ENCODE data around the gene ZNF786.

ZNF786 gene

GRCh38 chr7:149021725-149022062 is 68.8 kb downstream of the ZNF786 start (continued):
- TF ChIP-seq CREB5 (CRISPR knock-in tag; IDR thresholded peaks at IDR 0.05; ENCODE audit: low read depth) (no peak), BACH2 (CRISPR knock-in tag; IDR thresholded peaks at IDR 0.05; ENCODE audit: borderline replicate concordance) (no peak), TCF4 (CRISPR knock-in tag; IDR thresholded peaks at IDR 0.05; ENCODE audit: borderline replicate concordance) (no peak)

GRCh38 chr7:149020483-149020882 is 70.0 kb downstream of the ZNF786 start:
- no peak for ATAC-seq

More at GRCh38 chr7:149020483-149020882, 70.0 kb downstream of the ZNF786 start:
- TF ChIP-seq ZNF70 (CRISPR knock-in tag; IDR thresholded peaks at IDR 0.05): no peak
- TF ChIP-seq ZC3H10 (CRISPR knock-in tag; IDR thresholded peaks at IDR 0.05): no peak
- TF ChIP-seq TSHZ2 (CRISPR knock-in tag; IDR thresholded peaks at IDR 0.05): no peak
- TF ChIP-seq RARB (CRISPR knock-in tag; IDR thresholded peaks at IDR 0.05): no peak
- TF ChIP-seq ARNTL (CRISPR knock-in tag; IDR thresholded peaks at IDR 0.05; ENCODE audit: borderline replicate concordance, low read depth): no peak
- no peak for TF ChIP-seq ZNF565 (CRISPR knock-in tag; conservative IDR thresholded peaks at IDR 0.05; ENCODE audit: low read depth)
- no peak for TF ChIP-seq PPARA (CRISPR knock-in tag; IDR thresholded peaks at IDR 0.05; ENCODE audit: borderline replicate concordance)
- TF ChIP-seq CSDC2 (CRISPR knock-in tag; IDR thresholded peaks at IDR 0.05): no peak
- no peak for TF ChIP-seq GLIS3 (CRISPR knock-in tag; IDR thresholded peaks at IDR 0.05)
- TF ChIP-seq ISL1 (CRISPR knock-in tag; IDR thresholded peaks at IDR 0.05): no peak
- no peak for TF ChIP-seq ZFP3 (CRISPR knock-in tag; IDR thresholded peaks at IDR 0.05)
- no peak for TF ChIP-seq OSR1 (CRISPR knock-in tag; IDR thresholded peaks at IDR 0.05)
- TF ChIP-seq ZNF8 (CRISPR knock-in tag; IDR thresholded peaks at IDR 0.05): no peak
- no peak for TF ChIP-seq ESRRG (CRISPR knock-in tag; IDR thresholded peaks at IDR 0.05)
- no peak for TF ChIP-seq BACH2 (CRISPR knock-in tag; IDR thresholded peaks at IDR 0.05; ENCODE audit: borderline replicate concordance)
- no peak for TF ChIP-seq TCF4 (CRISPR knock-in tag; IDR thresholded peaks at IDR 0.05; ENCODE audit: borderline replicate concordance)
- TF ChIP-seq SNAI2 (CRISPR knock-in tag; IDR thresholded peaks at IDR 0.05): no peak
- TF ChIP-seq ZFP30 (CRISPR knock-in tag; IDR thresholded peaks at IDR 0.05): no peak
- TF ChIP-seq PATZ1 (CRISPR knock-in tag; IDR thresholded peaks at IDR 0.05; ENCODE audit: borderline replicate concordance): no peak

Measured in SK-N-SH treated with all-trans-retinoic acid at 6 μM for 48 hours (cell line).